Neuronal stem cell (in vitro differentiated cells): ENCODE data around the gene CD4.
A peak's percentile ranks its signal among the peaks of the same experiment; 100 is the strongest.

Experiments used
- DNase-seq: peaks from one replicate; pipeline ENCODE4 v3.0.0-alpha.2; 2013; ENCODE audit warnings: low spot score
- H2AFZ ChIP-seq: one replicate; pipeline ENCODE4 v1.6.1; 2013; ENCODE audit warnings: mild to moderate bottlenecking, low read length, inconsistent platforms
- H2AK5ac ChIP-seq: 2 replicates; pipeline ENCODE4 v1.6.1; 2013; ENCODE audit warnings: low read depth, mild to moderate bottlenecking, inconsistent platforms, low read length, moderate library complexity, mixed read lengths
- H2BK120ac ChIP-seq: 2 replicates; pipeline ENCODE4 v1.6.1; 2013; ENCODE audit warnings: low read depth, mild to moderate bottlenecking, inconsistent platforms, low read length, moderate library complexity, mixed read lengths
- H2BK12ac ChIP-seq: one replicate; pipeline ENCODE4 v1.6.1; 2013; ENCODE audit warnings: low read length, inconsistent platforms
- H2BK15ac ChIP-seq: 2 replicates; pipeline ENCODE4 v1.6.1; 2013; ENCODE audit warnings: mild to moderate bottlenecking, low read length, inconsistent platforms, mixed read lengths
- H2BK5ac ChIP-seq: one replicate; pipeline ENCODE4 v1.6.1; 2013; ENCODE audit warnings: inconsistent platforms, mild to moderate bottlenecking, low read length, moderate library complexity
- H3K14ac ChIP-seq: one replicate; pipeline ENCODE4 v1.6.1; 2013; ENCODE audit warnings: low read length, inconsistent platforms
- H3K18ac ChIP-seq: 2 replicates; pipeline ENCODE4 v1.6.1; 2013; ENCODE audit warnings: low read length, inconsistent platforms
- H3K23ac ChIP-seq: 2 replicates; pipeline ENCODE4 v1.6.1; 2013; ENCODE audit warnings: low read depth, mild to moderate bottlenecking, mixed read lengths, low read length, inconsistent platforms; ENCODE audit not compliant: poor library complexity
- H3K27ac ChIP-seq: replicated peaks from 3 replicates; pipeline ENCODE4 v1.5.1; 2013; ENCODE audit warnings: low read length, inconsistent platforms
- H3K27me3 ChIP-seq, 3 experiments: 2 replicates each; pipeline ENCODE4 v1.6.1; 2013; ENCODE audit warnings: low read length in 3 of 3, mild to moderate bottlenecking in 2 of 3, inconsistent platforms in 1 of 3, low read depth in 1 of 3, mixed read lengths in 1 of 3, moderate library complexity in 1 of 3; ENCODE audit not compliant: control insufficient read depth in 3 of 3, insufficient read depth in 3 of 3
- H3K36me3 ChIP-seq, 2 donors: replicated peaks in 1 of 2; 2 replicates each; pipeline ENCODE4 v1.6.1; 2013; ENCODE audit warnings: low read length in 2 of 2; ENCODE audit not compliant: control insufficient read depth in 2 of 2, insufficient read depth in 2 of 2
- H3K4ac ChIP-seq: 2 replicates; pipeline ENCODE4 v1.6.1; 2013; ENCODE audit warnings: inconsistent platforms, mild to moderate bottlenecking, low read length, moderate library complexity
- H3K4me1 ChIP-seq, 2 donors: 1 replicate in 1 of 2; 2 replicates in 1 of 2; pipeline ENCODE4 v1.6.1; 2013; ENCODE audit warnings: low read length in 2 of 2, low read depth in 1 of 2; ENCODE audit not compliant: control insufficient read depth in 2 of 2, insufficient read depth in 1 of 2
- H3K4me2 ChIP-seq: one replicate; pipeline ENCODE4 v1.6.1; 2013; ENCODE audit warnings: mild to moderate bottlenecking, low read length, inconsistent platforms; ENCODE audit not compliant: insufficient read depth, poor library complexity, severe bottlenecking
- H3K4me3 ChIP-seq, 2 donors: 2 replicates each; pipeline ENCODE4 v1.5.1; 2013; ENCODE audit warnings: low read length in 2 of 2, mild to moderate bottlenecking in 2 of 2, inconsistent platforms in 1 of 2, moderate library complexity in 1 of 2
- H3K79me1 ChIP-seq: one replicate; pipeline ENCODE4 v1.6.1; 2013; ENCODE audit warnings: low read depth, mild to moderate bottlenecking, inconsistent platforms, low read length, moderate library complexity
- H3K9ac ChIP-seq: one replicate; pipeline ENCODE4 v1.6.1; 2013; ENCODE audit warnings: mild to moderate bottlenecking, low read depth, low read length, inconsistent platforms; ENCODE audit not compliant: poor library complexity
- H3K9me3 ChIP-seq, 2 donors: replicated peaks in 1 of 2; 2 replicates each; pipeline versions ENCODE3 to v1.6.1; 2013; ENCODE audit warnings: low read length in 2 of 2, mild to moderate bottlenecking in 2 of 2, inconsistent platforms in 1 of 2, low read depth in 1 of 2, mixed read lengths in 1 of 2, moderate library complexity in 1 of 2; ENCODE audit not compliant: control insufficient read depth in 2 of 2, insufficient read depth in 1 of 2
- H4K8ac ChIP-seq: one replicate; pipeline ENCODE4 v1.6.1; 2013; ENCODE audit warnings: low read depth, mild to moderate bottlenecking, inconsistent platforms, low read length, moderate library complexity
- H4K91ac ChIP-seq: one replicate; pipeline ENCODE4 v1.6.1; 2013; ENCODE audit warnings: low read length, low read depth, mild to moderate bottlenecking, inconsistent platforms; ENCODE audit not compliant: poor library complexity
- WGBS, 2 donors: extraction: QIAGEN DNeasy Blood & Tissue Kit; methylation state at CpG; one replicate each; pipeline ENCODE4 v1.1.7; 2013; ENCODE audit warnings: missing lambda C conversion rate in 2 of 2, mixed read lengths in 1 of 2; ENCODE audit not compliant: insufficient read length in 2 of 2, insufficient replicate concordance in 1 of 2; ENCODE audit errors: extremely low coverage in 2 of 2; 5-methylcytosine and 5-hydroxymethylcytosine counted together

The CD4 gene

DNA sequence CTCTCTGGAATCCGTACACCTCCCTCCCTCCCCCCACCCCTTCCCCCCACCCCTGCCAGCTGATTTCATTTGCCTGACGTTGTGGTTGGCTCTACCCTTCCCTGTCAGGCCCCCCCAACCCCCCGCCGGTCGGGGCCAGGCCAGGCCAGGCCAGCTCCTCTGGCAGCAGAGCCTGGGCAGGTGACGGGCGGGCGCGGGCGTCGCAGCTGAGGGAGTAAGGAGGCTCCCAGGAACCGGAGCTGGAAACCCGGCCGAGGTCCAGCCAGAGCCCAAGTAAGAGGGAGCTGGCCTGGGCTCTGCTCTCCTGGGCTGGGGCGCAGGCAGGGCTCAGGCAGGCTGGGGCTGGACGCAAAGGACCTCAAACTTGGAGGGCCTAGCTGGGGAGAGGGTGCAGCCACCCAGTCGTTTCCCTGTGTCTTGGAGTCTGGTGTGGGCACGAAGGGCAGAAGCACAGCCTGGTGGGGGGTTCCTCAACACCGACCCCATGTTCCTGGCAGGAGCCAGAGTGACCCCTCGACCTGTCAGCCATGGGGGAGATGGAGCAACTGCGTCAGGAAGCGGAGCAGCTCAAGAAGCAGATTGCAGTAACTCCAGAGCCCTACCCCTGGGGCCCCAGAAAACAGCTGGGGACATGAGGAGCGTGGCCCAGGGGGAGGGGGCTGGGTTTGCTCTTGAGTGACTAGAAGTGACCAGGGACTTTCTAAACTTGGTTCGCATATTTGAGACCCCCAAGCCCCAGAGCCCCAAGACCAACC, 51.6 kb downstream of the CD4 start, which contains the start of gene GNB3:
TSS of gene GNB3 (plus strand) at position 165 of the 755 bp plus-strand sequence. CDS start at position 528, 363 bp downstream.
- peak within 1 kb of the TSS; percentile 54 for H3K27ac ChIP-seq
- H3K4me3 ChIP-seq = peak within 1 kb of the TSS in 1 of 2 donors; percentile 18
- H2AFZ ChIP-seq = no peak within 1 kb of the TSS
- peaks cover 2% of the 10 kb centered on the region for H3K79me1 ChIP-seq
- H3K9me3 ChIP-seq = no peaks in the 10 kb centered on the region
- peak within 1 kb of the TSS; percentile 49 for H2AK5ac ChIP-seq
- H3K27me3 ChIP-seq = no peaks in the 10 kb centered on the region
- H3K18ac ChIP-seq = no peak within 1 kb of the TSS
- H3K14ac ChIP-seq = peak within 1 kb of the TSS; percentile 63
- peak within 1 kb of the TSS; percentile 77 for H3K23ac ChIP-seq
- peaks cover 0 to 11% of the 10 kb centered on the region in 2 donors for H3K4me1 ChIP-seq
- H3K4ac ChIP-seq = no peak within 1 kb of the TSS
- no peak within 1 kb of the TSS for H3K9ac ChIP-seq
- H2BK12ac ChIP-seq = no peak within 1 kb of the TSS
- no peak within 1 kb of the TSS for H4K8ac ChIP-seq
- H2BK15ac ChIP-seq = no peak within 1 kb of the TSS
- H4K91ac ChIP-seq = no peak within 1 kb of the TSS
- H2BK120ac ChIP-seq = no peak within 1 kb of the TSS
- no peak for DNase-seq
- peaks cover 66 to 95% of the 10 kb centered on the region in 2 donors for H3K36me3 ChIP-seq
- H3K4me2 ChIP-seq = no peak within 1 kb of the TSS
- no peak within 1 kb of the TSS for H2BK5ac ChIP-seq
- no CpG with 5 or more reads among the region's 24 CpGs for WGBS, 2 donors

DNA sequence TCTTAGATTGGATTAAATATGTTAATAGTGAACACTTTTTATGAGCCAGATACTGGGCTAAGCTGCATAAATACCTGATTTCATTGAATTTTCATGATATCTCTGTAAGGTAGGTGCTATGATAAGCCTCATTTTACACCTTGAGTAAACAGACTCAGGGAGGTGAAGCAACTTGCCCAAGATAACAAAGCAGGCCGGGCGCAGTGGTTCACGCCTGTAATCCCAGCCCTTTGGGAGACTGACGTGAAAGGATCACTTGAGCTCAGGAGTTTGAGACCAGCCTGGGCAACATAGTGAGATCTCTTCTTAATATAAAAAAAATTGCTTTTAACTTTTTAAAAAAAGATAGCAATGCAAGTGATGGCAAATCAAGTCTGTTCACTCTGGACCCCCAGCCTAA, 52.7 kb downstream of the CD4 start:
- Histone ChIP-seq H3K27me3 (no peaks in the 10 kb centered on the region), H2BK5ac (no peak overlapping the region), H3K4me3 (no peak overlapping the region), H3K9me3 (no peaks in the 10 kb centered on the region), H3K14ac (no peak overlapping the region), H4K8ac (no peak overlapping the region), H2AK5ac (no peak overlapping the region), H2AFZ (no peak overlapping the region), H3K36me3 (peaks cover 67 to 95% of the 10 kb centered on the region in 2 donors), H3K4ac (no peak overlapping the region), H3K9ac (no peak overlapping the region), H3K4me2 (no peak overlapping the region), H3K18ac (no peak overlapping the region), H3K79me1 (peaks cover 2% of the 10 kb centered on the region), H2BK15ac (no peak overlapping the region), H2BK120ac (no peak overlapping the region), H3K27ac (no peak overlapping the region), H3K4me1 (peaks cover 0 to 11% of the 10 kb centered on the region in 2 donors), H3K23ac (no peak overlapping the region), H4K91ac (no peak overlapping the region), H2BK12ac (no peak overlapping the region)
- no peak for DNase-seq
- no CpG with 5 or more reads among the region's 4 CpGs for WGBS, 2 donors

DNA sequence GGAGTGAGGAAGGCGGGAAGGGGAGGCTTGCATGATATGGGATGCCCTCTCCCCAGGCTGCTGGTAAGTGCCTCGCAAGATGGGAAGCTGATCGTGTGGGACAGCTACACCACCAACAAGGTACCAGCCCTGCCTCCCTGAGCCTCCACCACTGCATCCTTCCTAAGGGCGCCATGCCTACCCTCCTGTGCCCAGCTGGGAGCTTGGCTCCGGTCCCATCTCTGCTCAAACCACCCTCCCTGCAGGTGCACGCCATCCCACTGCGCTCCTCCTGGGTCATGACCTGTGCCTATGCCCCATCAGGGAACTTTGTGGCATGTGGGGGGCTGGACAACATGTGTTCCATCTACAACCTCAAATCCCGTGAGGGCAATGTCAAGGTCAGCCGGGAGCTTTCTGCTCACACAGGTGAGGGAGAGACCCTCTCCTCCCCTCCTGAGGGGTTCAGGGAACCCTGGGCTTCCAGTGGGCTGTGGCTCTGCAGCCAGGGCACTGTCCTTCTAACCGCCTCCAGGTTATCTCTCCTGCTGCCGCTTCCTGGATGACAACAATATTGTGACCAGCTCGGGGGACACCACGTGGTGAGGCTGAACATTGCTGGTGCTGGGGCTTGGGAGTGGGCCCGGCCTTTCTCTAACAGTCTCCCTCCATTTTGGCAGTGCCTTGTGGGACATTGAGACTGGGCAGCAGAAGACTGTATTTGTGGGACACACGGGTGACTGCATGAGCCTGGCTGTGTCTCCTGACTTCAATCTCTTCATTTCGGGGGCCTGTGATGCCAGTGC, 54.0 kb downstream of the CD4 start:
- H3K79me1 ChIP-seq = peaks cover 2% of the 10 kb centered on the region
- no peak overlapping the region for H4K91ac ChIP-seq
- no peak overlapping the region for H3K18ac ChIP-seq
- H2AFZ ChIP-seq = no peak overlapping the region
- H3K23ac ChIP-seq = peak overlapping the region; percentile 17
- H2AK5ac ChIP-seq = peak overlapping the region; percentile 28
- no peak overlapping the region for H2BK12ac ChIP-seq
- no peak overlapping the region for H2BK120ac ChIP-seq
- H3K9ac ChIP-seq = peak overlapping the region; percentile 27
- H2BK5ac ChIP-seq = peak overlapping the region; percentile 56
- DNase-seq = no peak
- no peak overlapping the region for H4K8ac ChIP-seq
- H3K36me3 ChIP-seq = peaks cover 62 to 95% of the 10 kb centered on the region in 2 donors
- H3K27ac ChIP-seq = no peak overlapping the region
- H3K14ac ChIP-seq = no peak overlapping the region
- H3K4me3 ChIP-seq = no peak overlapping the region
- H3K27me3 ChIP-seq = no peaks in the 10 kb centered on the region
- no CpG with 5 or more reads among the region's 16 CpGs for WGBS, 2 donors
- H3K4me1 ChIP-seq = peaks cover 0 to 11% of the 10 kb centered on the region in 2 donors
- no peaks in the 10 kb centered on the region for H3K9me3 ChIP-seq
- peak overlapping the region; percentile 27 for H2BK15ac ChIP-seq
- H3K4me2 ChIP-seq = no peak overlapping the region
- no peak overlapping the region for H3K4ac ChIP-seq

DNA sequence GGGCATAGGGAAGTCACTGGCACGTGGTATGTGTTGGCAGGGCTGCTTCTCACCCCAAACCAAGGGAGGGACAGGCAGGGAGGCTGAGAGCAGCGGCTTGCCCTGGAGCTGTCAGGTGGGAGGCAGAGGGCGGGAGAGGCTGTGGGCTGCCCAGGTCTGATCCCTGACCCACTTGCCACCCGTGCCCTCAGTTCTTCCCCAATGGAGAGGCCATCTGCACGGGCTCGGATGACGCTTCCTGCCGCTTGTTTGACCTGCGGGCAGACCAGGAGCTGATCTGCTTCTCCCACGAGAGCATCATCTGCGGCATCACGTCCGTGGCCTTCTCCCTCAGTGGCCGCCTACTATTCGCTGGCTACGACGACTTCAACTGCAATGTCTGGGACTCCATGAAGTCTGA, 56.1 kb downstream of the CD4 start:
- Histone ChIP-seq H3K23ac (no peak overlapping the region), H3K4me3 (no peak overlapping the region), H3K4me1 (peaks cover 3 to 6% of the 10 kb centered on the region in 2 donors), H3K9me3 (no peaks in the 10 kb centered on the region), H3K4ac (no peak overlapping the region), H3K27ac (no peak overlapping the region), H3K36me3 (peaks cover 60 to 95% of the 10 kb centered on the region in 2 donors), H3K14ac (no peak overlapping the region), H3K18ac (no peak overlapping the region), H2AFZ (no peak overlapping the region), H2BK12ac (no peak overlapping the region), H2AK5ac (no peak overlapping the region), H3K27me3 (no peaks in the 10 kb centered on the region), H4K8ac (peak overlapping the region; percentile 29), H2BK5ac (no peak overlapping the region), H4K91ac (no peak overlapping the region), H3K79me1 (peaks cover 3% of the 10 kb centered on the region), H3K9ac (no peak overlapping the region), H2BK120ac (no peak overlapping the region), H2BK15ac (no peak overlapping the region), H3K4me2 (no peak overlapping the region)
- WGBS, 2 donors = no CpG with 5 or more reads among the region's 17 CpGs
- no peak for DNase-seq
